SU-DHL-6 (cell line): ENCODE data around the gene CHI3L2.

Experiments
- CTCF ChIP-seq: fragments of 200-600 bp; sonication (generic); IDR thresholded peaks from one replicate; pipeline ENCODE4 v1.5.1; 2017; ENCODE audit warnings: antibody characterized with exemption, mild to moderate bottlenecking, low read length, moderate library complexity; ENCODE audit not compliant: insufficient read depth, poor library complexity, severe bottlenecking
- EZH2phosphoT487 ChIP-seq: fragments of 200-600 bp; sonication (generic), shearing (Covaris generic); conservative IDR thresholded peaks from 2 replicates; pipeline ENCODE4 v1.6.1; 2018; ENCODE audit warnings: mild to moderate bottlenecking, antibody characterized with exemption, low read length, moderate library complexity, mixed read lengths

GRCh38 chr1:111208921-111209320 lies 18.6 kb upstream of the CHI3L2 start:
- TF ChIP-seq EZH2phosphoT487 (no peak), CTCF (no peak)
